UCSD-AML1 (cell line): ENCODE data around the gene CCDC194.

Source experiments
- DNase-seq: peaks from one replicate; lab custom pipeline; 2025; ENCODE audit not compliant: unreplicated experiment; lab: John Stamatoyannopoulos, UW

CCDC194 gene, protein sequence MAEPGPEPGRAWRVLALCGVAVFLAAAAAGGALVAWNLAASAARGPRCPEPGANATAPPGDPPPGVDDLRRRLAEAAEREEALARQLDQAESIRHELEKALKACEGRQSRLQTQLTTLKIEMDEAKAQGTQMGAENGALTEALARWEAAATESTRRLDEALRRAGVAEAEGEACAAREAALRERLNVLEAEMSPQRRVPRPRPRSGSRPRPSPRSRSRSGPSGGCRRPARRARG

DNA sequence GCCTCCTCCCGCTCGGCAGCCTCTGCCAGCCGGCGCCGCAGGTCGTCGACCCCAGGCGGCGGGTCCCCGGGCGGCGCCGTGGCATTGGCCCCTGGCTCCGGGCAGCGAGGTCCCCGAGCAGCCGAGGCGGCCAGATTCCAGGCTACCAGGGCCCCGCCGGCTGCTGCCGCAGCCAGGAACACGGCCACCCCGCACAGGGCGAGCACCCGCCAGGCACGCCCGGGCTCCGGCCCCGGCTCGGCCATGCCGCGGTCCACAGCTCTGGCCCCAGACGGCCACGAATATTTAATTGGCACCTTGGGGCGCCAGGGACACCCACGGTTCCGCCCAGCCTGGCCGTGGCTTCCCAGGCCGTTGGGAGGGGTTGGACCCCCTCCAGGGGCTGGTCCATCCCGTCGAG lies at the start of gene CCDC194:
Gene CCDC194, minus strand, starts transcription at position 283 of the 400 bp plus-strand sequence. Its CDS starts 38 bp downstream, at position 245.
- no peak for DNase-seq

DNA sequence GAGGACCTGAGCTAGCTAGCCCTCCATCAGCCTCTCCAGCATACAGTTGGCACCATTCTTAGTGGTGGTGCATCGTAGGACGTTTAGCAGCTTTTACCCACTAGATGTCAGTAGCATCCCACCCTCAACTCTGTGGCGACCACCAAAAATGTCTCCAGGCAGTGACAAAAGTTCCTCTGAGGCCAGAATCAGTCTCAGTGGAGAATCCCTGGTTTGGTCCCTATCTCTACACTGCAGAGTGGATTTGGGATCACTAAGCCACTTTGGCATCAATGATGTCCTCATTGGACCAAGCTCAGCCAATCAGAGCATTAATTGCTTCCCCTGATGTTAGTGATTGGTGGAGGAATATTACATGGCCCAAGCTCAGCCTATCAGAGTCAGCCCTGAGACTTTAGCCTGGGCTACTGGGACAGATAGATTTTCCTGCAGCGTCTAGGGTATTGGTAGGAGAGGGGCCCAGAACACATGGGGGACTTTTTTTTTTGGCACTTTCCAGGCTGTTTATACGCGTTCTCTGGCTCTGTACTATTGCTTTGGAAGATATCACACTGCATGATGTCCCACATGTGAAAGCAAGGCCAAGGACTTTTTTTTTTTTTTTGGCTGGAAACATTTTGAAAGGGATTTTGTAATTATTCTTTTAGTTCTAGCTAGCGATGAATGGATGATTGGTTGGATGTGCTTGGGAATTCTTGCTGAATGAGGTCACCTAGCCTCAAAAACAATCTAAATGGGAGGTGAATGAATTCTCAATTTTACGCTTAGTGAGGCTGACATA lies 47.4 kb upstream of the CCDC194 start:
- peak; percentile 23 for DNase-seq

DNA sequence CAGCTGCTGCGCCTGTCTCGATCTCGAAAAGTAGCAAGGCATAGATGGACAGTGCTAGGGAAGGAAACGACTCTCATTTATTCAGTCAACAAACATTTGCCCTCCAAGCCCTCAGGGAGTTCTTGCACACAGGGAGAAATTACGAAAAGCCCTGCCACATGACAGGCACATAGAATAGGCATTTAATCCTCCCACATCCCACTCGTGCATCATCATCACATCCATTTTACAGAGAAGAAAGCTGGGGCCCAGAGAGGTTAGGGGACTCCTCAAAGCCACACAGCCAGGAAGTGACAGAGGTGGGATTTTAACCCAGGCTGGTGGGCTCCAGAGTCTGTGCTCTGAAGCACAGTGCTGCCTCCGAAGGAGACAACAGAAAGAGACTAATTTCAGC lies 42.9 kb upstream of the CCDC194 start:
- no peak for DNase-seq

DNA sequence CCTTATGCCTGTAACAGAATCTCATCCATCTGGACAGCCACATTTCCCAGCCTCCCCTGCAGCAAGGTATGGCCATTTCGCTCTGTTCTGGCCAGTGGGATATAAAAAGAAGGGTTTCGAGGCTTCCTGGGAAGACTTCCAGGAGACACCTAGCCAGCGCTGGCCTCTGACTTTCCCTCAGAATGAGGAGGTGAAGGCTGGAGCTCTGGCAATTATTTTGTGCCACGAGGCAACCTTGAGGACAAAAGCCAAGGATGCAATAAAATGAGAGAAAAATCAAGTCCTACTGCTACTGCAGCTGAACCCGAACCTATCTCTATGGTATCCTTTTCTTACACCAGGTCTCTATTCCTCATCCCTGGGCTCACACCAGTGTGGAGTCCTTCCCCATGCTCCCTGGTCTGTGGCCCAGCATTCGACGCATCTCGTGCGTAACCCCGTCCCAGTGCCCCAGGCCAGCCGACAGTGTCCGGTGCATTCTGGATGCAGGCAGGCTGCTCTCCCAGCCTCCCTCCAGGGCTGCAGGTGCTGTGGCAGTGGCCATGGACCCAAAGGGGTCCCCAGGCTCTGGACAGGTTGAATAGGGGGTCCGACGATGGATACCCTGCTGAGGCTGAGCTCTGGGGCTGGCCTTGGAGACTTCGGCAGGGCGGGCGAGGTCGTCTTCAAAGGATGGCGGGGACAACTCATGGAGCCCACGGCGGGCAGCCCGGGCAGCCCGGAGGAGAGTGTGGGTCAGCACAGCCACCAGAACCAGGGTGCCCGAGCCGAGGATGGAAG lies 42.3 kb upstream of the CCDC194 start:
- no peak for DNase-seq

DNA sequence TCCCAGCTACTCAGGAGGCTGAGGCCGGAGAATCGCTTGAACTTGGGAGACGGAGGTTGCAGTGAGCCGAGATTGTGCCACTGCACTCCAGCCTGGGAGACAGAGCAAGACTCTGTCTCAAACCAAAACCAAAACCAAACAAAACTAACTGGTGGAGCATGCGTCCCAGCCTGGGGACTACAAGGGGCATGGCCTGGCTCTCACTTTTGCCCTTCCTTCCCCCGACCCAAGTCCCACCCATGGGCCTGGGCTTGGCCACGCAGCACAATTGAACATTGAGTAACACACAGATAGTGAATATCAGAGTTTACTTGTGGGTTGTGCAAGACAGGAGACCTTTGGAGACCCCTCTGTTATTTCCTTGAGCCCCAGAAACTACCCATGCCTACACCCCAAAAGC lies 41.2 kb upstream of the CCDC194 start:
- no peak for DNase-seq

DNA sequence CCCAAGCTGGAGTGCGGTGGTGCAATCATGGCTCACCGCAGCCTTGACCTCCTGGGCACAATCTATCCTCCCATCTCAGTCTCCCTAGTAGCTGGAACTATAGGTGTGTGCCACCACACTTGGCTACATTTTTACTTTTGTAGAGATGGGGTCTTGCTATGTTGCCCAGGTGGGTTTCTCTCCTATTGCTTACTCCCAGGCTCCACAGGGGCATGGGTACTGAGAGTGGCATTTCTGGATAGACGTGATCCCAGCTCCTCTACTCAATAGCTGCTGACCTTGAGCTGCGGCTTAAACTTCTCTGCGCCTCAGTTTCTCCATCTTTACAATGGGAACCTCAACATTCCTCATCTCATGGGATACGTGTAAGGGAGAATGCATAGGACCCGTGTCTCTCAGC lies 37.4 kb upstream of the CCDC194 start:
- no peak for DNase-seq

DNA sequence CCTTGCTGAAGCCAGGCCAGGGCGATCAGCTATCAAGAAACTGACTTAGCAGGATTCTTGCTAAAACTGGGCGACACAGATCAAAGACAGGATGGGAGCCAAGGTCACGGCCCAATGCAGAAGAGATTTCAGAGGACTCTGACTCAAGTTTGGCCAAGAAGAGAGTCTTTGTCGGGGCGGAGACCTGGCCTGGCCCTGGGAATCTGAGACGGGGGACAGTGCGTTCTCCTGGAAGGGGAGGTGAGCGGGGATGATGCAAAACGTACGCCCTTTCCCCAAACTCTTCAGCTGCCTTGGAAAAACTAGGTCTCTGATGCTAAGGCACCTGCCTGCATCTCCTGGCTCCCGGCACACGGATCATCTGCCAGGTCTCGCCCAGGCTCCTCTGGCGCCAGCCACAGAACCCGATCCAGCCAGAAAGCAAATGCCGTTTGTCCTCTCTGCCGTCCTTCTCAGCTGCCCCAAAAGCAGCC lies 35.7 kb upstream of the CCDC194 start:
- DNase-seq, result no peak

DNA sequence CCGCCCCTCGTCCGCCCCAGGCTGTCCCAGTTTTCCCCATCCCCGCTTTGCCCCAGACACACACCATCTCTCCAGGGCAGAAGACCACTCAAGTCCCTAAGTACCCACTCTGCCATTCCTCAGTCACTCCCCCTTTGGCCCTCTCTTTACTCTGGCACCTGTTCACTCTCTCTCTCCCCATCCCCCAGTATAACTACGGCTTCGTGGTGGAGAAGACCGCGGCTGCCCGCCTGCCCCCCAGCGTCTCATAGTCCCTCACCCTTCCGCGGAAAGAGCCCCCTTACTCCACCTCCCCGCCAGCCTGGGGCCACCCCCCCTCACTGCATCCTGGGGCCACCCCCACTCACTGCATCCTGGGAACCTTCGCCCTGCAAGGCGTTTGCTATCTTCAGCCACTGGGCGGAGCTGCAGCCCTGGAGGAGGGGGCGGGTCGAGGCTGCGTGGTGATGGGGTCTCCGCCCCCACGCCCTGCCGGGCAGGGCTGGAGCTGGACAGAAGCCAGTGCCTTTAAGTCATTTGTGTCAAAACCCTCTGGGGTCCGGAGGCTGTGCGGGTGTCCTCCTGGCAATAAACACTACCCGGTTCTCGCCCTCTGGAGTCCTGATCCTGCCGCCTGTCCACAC lies 30.9 kb upstream of the CCDC194 start:
- peak; percentile 74 for DNase-seq

DNA sequence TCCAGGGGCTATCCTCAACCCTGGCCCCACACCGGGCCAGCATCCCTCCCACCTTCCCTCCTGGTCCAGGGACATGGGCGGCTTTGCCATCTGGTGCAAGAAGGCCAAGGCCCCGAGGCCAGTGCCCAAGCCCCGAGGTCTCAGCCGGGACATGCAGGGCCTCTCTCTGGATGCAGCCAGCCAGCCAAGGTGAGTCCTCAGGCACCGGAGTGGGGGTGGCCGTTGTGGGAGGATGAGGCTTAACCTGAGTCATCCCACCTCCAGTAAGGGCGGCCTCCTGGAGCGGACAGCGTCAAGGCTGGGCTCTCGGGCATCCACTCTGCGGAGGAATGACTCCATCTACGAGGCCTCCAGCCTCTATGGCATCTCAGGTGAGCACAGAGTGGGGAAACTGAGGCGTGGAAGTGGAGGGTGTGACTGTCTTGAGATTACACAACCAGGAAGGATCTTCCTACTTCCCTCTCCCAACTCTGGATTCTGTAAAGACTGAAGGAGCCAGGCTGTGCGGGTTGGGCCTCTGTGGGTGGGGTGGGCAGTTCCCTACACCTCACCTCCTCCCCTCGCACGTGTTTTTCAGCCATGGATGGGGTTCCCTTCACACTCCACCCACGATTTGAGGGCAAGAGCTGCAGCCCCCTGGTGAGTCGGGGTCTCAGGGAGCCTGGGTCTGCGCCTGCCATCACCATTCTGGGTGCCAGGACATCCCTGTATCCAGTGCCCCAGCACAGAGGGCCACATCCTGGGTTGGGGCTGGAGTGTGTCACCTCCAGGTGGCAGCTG lies 29.6 kb upstream of the CCDC194 start:
- DNase-seq, result no peak

DNA sequence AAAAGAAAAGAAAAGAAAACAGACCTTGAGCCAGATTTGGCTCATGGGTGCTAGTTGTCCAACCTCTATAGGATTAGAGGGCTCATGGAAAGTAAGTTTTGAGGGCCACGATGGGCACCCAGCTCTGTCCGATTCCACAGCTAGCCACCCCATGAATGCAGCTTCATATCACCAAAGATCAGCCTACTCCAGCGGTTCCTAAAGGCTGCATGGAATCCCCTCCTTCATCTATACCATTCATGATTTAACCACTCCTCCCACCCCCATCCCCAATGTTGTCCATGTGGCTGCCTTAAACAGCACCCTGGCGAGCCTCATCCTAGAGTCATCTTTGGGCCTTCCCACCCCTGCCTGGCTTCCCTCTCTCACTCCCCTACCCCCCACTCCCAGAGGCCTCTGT lies 27.9 kb upstream of the CCDC194 start:
- DNase-seq, result no peak

DNA sequence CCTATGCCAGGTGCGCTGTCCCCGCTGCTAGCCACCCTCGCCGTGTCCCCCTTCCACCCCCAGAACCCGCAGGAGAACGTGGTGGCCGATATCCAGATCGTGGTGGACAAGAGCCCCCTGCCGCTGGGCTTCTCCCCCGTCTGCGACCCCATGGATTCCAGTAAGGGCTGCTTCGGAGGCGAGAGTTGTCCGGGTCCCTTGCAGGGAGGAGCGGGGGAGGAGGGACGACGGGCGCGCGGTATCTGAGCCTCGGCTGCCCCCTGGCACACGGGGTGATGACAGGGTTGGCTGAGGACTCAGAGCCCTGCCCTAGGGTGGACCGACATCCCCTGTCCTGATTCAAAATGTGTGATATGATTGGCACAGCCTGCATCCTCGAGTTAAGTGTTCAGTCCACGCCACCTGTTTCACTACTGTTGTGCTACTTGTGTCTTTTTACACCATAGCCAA lies 26.5 kb upstream of the CCDC194 start:
- peak; percentile 54 for DNase-seq

DNA sequence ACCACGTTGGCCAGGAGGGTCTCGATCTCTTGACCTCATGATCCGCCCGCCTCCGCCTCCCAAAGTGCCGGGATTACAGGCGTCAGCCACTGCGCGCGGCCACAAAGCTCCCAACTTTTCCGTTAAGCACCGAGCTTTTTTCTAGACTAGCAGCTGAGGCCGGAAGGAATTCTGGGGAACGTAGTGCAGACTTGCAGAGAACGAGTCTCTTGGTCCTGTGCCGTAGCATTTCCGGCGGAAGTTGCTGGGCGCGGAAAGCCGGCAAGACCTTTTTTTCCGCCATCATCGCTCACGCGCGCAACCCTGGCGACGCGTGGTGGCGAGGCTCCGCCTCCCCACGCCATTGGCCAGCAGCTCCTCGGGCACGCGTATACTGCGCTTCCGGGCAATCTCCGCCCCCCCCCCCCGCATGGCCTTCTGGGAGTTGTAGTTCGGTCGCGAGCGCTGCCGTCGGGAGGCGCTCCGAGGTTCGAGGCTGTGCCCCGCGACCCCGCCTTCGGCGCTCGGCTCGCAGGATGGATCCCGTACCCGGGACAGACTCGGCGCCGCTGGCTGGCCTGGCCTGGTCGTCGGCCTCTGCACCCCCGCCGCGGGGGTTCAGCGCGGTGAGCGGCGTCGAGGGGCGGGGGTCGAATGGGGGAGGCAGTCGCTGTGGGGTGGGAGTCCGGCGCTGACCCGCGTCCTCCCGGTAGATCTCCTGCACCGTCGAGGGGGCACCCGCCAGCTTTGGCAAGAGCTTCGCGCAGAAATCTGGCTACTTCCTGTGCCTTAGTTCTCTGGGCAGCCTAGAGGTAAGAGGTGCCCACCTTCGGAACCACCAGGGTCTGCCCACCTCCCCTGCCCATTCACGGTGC lies 25.9 kb upstream of the CCDC194 start, which contains the start of gene MVB12A:
Gene MVB12A, plus strand, starts transcription at position 427 of the 854 bp plus-strand sequence. Its CDS starts 89 bp downstream, at position 516.
- peak; percentile 98 for DNase-seq

DNA sequence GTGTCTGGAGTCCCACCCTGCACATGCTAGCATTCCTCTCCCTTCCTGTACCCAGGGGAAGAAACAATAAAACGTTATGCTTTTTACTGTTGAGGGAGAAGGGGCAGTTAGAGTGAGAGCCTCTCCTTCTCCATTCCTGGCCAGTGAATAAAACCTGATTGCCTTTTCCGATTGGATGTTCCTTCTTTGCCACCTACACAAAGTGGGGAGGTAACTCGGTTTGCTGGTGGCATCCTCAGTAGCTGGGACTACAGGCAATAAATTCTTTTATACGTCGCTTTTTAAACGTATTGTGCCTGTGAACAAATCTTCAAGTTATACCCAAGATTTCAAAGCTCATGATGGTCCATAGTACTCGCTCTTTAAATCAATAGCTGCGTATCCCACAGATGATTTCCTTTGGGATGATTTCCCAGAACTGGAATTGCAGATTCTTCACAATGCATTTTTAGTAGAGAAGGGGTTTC lies 25.2 kb upstream of the CCDC194 start:
- DNase-seq, result no peak

DNA sequence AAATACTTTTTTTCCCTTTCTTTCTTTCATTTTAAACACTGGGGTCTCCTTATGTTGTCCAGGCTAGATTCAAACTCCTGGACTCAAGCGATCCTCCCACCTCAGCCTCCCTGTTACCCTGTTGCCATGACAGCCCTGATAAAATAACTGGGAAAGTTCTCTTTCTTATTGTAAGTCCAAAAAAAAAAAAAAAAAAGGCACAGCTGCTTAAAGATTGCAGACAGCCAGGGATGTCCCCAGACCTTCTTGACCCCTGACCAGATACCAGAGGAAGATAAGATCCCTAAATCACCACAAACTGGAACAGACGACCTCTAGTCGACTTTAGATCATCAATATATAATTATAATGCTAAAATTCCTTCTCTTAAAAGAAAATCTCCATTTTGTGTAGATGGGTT lies 24.7 kb upstream of the CCDC194 start:
- no peak for DNase-seq

DNA sequence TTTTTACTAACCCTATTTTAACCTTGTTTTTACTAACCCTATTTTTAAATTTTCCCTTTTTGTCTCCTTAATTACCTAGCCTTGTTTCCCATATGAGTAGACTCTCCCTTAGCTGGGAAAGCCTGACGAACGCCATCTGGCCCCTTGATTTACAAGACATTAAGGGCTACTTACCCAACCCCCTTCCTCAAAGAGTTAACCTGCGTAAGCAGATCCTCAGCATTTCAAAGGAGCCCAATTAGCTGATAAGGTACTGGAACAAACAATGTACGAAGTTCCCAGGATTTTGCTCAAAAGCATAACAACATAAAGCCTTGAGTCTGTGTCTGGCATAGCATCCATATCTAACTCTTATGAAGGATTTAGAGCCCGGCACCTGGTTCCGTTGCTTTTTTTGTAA lies 21.1 kb upstream of the CCDC194 start:
- no peak for DNase-seq

DNA sequence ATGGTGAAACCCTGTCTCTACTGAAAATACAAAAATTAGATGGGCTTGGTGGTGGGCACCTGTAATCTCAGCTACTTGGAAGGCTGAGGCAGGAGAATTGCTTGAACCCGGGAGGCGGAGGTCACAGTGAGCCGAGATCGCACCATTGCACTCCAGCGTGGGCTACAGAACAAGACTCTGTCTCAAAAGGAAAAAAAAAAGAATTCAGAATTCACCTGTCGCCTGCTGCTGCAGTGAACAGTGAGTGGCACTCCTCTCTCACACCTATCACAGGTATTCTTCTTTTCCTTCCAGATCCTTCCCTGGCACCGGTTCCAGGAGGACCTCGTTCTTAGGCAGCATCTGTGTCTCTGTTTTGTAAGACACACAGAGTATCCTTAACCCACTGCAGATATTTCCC lies 20.1 kb upstream of the CCDC194 start:
- no peak for DNase-seq

DNA sequence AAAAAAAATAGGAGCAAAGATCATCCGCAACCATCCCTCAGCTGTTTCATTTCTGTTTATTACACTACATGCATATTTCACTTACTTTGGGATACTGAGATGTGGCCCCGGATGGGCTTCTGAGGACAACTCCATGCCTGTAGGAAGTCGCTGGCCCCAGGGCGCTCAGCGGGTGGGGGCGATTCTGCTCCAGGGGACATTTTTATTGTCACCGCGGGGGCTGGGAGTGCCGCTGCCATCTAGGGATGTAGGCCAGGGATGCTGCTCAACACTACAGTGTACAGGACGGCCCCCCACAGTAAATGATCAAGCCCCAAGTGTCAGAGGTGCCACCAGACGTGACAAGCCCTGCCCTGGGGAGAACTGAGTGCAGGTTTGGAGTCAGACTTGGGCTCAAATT lies 17.8 kb upstream of the CCDC194 start:
- DNase-seq, result no peak

DNA sequence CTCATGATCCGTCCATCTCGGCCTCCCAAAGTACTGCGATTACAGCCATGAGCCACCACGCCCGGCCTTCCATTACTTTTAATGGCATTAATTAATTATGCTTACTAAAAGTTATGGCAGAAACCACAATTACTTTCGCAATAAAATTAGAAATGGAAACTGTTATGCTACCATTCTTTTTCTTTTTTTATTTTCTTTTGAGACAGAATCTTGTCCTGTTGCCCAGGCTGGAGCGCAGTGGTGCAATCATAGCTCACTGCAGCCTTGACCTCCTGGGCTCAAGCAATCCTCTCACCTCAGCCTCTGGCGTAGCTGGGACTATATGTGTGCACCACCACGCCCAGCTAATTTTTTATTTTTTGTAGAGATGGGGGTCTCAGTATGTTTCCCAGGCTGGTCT lies 16.0 kb upstream of the CCDC194 start:
- DNase-seq, result no peak

DNA sequence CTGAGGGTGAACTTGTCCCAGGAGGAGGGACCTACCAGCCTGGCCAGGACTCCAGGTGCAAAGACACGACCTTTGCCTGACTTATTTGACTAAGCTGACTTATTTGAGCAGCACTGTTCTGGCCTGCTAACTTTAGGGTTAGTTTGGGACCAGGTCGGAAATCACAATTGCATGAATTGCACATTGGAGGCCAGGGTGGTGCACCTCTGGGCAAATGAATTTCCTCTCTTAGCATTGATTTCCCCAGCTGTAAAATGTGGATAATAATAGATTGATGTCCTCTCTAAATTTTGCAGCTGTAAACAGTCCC lies 12.8 kb upstream of the CCDC194 start:
- DNase-seq, result no peak
